H1 (cell line): ENCODE measurements around the gene TRDMT1. TPM values are rescaled to one million over a fixed set of nuclear protein-coding genes. Genes with fewer than 3 reads are reported as not detected.

Experiments
- ATF2 ChIP-seq: IDR thresholded peaks from 2 replicates; pipeline ENCODE4 v1.6.1; 2012; ENCODE audit warnings: low read length, inconsistent platforms
- CTCF ChIP-seq, 3 experiments: IDR thresholded peaks; 1 replicate in 2 of 3; 2 replicates in 1 of 3; pipeline versions ENCODE4 v1.5.1 to v1.6.1; 2011; ENCODE audit warnings: low read length in 3 of 3, mild to moderate bottlenecking in 3 of 3, inconsistent platforms in 2 of 3, low read depth in 1 of 3, moderate library complexity in 1 of 3; ENCODE audit not compliant: insufficient read depth in 1 of 3; ENCODE audit errors: control extremely low read depth in 1 of 3
- KDM1A ChIP-seq: fragments of 200-600, 300-600 bp; sonication (generic); IDR thresholded peaks from 2 replicates; pipeline ENCODE4 v1.7.1; 2016; ENCODE audit warnings: mild to moderate bottlenecking, low read length, borderline replicate concordance
- TAF7 ChIP-seq: optimal IDR thresholded peaks from 2 replicates; pipeline ENCODE3; 2011; ENCODE audit warnings: low read depth, mild to moderate bottlenecking, inconsistent platforms, low read length, moderate library complexity, borderline replicate concordance
- polyA plus RNA-seq, 7 experiments: library from polyadenylated mRNA; depleted of rRNA in 3 of 7; stranded (reverse) in 5 of 7; unstranded in 2 of 7; fragments of >200 nt in 5 of 7; fragments of 200-250 nt in 2 of 7; gene quantifications; 1 replicate in 5 of 7; 2 replicates in 1 of 7; 4 replicates in 1 of 7; pipeline versions ENCODE4 v1.2.1 to v1.2.3, GENCODE V29; 2011 to 2013; ENCODE audit warnings: missing spikeins in 2 of 7, mixed read lengths in 2 of 7
- total RNA-seq: library from RNA; stranded (reverse); fragmentation: NEBNext Ultra II Directional; extraction: Animal tissue kit (Norgen Biotek cat#: 25700); gene quantifications from 2 replicates; pipeline ENCODE4 v1.2.1, GENCODE V29; 2021
- TF ChIP-seq, protein P1 (sequence below): IDR thresholded peaks from 2 replicates; pipeline ENCODE4 v1.6.1; 2012; ENCODE audit warnings: inconsistent platforms

Gene TRDMT1
- total and polyA plus RNA-seq, 2 of the 8 experiments (the other 6 are each of a cell fraction or from before 2014, with no cell fraction given) = 7.4 to 21.4 TPM

DNA sequence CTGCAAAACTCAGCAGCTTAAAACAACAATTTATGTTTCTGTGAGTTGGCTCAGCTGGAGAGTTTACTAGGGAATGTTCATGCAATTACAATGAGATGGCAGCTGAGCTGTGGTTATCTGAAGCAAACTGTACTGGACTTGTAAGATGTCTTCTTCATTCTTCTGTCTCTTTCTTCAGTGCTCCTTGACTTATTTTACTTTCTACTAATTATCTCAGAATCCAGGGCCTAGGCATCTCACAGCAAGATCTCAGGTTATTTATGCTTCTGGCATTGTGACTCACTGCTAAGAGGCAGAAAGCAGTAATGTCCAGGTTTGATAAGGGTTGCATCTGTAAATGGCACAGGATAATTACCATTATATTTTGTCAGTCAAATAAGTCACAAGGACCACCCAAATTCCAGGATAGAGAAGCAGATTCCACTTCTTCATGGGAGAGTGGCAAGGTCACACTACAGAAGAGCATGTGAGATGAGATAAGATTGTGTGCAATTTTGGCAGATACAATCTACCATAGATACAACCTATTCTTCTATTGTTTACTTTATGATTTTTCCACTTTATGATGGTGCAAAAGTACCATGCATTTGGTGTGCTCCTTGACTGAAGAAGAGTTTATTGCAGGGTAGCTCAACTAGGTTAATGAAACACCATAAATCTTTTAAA, 43.4 kb upstream of the TRDMT1 start (continued):
- TF ChIP-seq, protein P1, sequence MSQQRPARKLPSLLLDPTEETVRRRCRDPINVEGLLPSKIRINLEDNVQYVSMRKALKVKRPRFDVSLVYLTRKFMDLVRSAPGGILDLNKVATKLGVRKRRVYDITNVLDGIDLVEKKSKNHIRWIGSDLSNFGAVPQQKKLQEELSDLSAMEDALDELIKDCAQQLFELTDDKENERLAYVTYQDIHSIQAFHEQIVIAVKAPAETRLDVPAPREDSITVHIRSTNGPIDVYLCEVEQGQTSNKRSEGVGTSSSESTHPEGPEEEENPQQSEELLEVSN = no peak
- TF ChIP-seq CTCF (IDR thresholded peaks at IDR 0.05; ENCODE audit: control extremely low read depth in 1 of 3, insufficient read depth in 1 of 3, low read depth in 1 of 3, low read length in 3 of 3) (no peak), TAF7 (no peak), ATF2 (no peak), KDM1A (no peak)
